Activated T-cell treated with anti-CD3 and anti-CD28 coated beads for 24 hours (primary cell): ENCODE measurements around the gene TFB1M.
A peak's percentile ranks its signal among the peaks of the same experiment; 100 is the strongest.

Experiments
- DNase-seq: peaks from one replicate; pipeline ENCODE4 v3.0.0-alpha.2; 2020; ENCODE audit warnings: low read depth

Gene TFB1M

GRCh38 chr6:155263373-155264063 is 50.8 kb downstream of the TFB1M start, which contains the start of gene CLDN20:
TSS of gene CLDN20 (plus strand) at chr6:155264013. CDS start at chr6:155275720, 11,707 bp downstream.
- no peak for DNase-seq

- DNase-seq: no peak
These were observed 51.6 kb downstream of the TFB1M start for GRCh38 chr6:155262655-155263054.

GRCh38 chr6:155261111-155261900 is 53.0 kb downstream of the TFB1M start:
- no peak for DNase-seq

- DNase-seq: no peak
These were observed 53.6 kb downstream of the TFB1M start for GRCh38 chr6:155260686-155261085.

GRCh38 chr6:155259897-155260296 is 54.4 kb downstream of the TFB1M start:
- DNase-seq: no peak

GRCh38 chr6:155259204-155259603 is 55.1 kb downstream of the TFB1M start:
- DNase-seq: no peak

GRCh38 chr6:155257796-155258195 is 56.5 kb downstream of the TFB1M start:
- DNase-seq: no peak

- no peak for DNase-seq
These were observed 58.0 kb downstream of the TFB1M start for GRCh38 chr6:155256122-155256795.

- no peak for DNase-seq
These were observed 60.1 kb downstream of the TFB1M start for GRCh38 chr6:155254139-155254538.

- DNase-seq: no peak
These were observed 60.9 kb downstream of the TFB1M start for GRCh38 chr6:155253337-155253736.

- no peak for DNase-seq
These were observed 61.7 kb downstream of the TFB1M start for GRCh38 chr6:155252581-155252980.

GRCh38 chr6:155250701-155251381 is 63.4 kb downstream of the TFB1M start:
- DNase-seq: no peak

- DNase-seq: peak; percentile 16
These were observed 66.0 kb downstream of the TFB1M start for GRCh38 chr6:155248008-155249001.

- no peak for DNase-seq
These were observed 66.7 kb downstream of the TFB1M start for GRCh38 chr6:155247618-155248007.

- DNase-seq: no peak
These were observed 67.5 kb downstream of the TFB1M start for GRCh38 chr6:155246825-155247224.

GRCh38 chr6:155245831-155246230 is 68.5 kb downstream of the TFB1M start:
- no peak for DNase-seq

- no peak for DNase-seq
These were observed 69.1 kb downstream of the TFB1M start for GRCh38 chr6:155245193-155245592.

- no peak for DNase-seq
These were observed 69.8 kb downstream of the TFB1M start for GRCh38 chr6:155244434-155244833.

- DNase-seq: no peak
These were observed 72.3 kb downstream of the TFB1M start for GRCh38 chr6:155241966-155242365.

GRCh38 chr6:155240905-155241600 is 73.2 kb downstream of the TFB1M start:
- no peak for DNase-seq
